HCT116 (cell line): Measurements from ENCODE around the gene KLK15. TPM values are rescaled to one million over a fixed set of nuclear protein-coding genes. Genes with fewer than 3 reads are reported as not detected.

ENCODE experiments used
- ATAC-seq: fragments of 200-7000 bp; cut with Tn5 transposase; 2 replicates; pipeline ENCODE4 v1.9.1; 2020; ENCODE audit warnings: mild to moderate bottlenecking, moderate library complexity
- BruUV-seq: library from RNA; stranded (reverse); fragments of 400-500 nt; replicated peaks from 2 replicates; lab custom pipeline; 2021; lab: Mats Ljungman, UMichigan
- CTCF ChIA-PET: fragments of 300-600 bp; sonication (Branson Sonifier 250); formaldehyde crosslinking; loops from one replicate; lab custom pipeline; 2021; ENCODE audit warnings: antibody characterized with exemption; lab: Charles Lee
- POLR2A ChIA-PET: fragments of 300-600, 350-600 bp; sonication (Branson Sonifier 250); formaldehyde crosslinking; loops from one replicate; lab custom pipeline; 2021; ENCODE audit warnings: antibody characterized with exemption; lab: Charles Lee
- RAD21 ChIA-PET, 2 experiments: fragments of 300-600 bp; sonication (Branson Sonifier 250); formaldehyde crosslinking; loops; one replicate each; lab custom pipeline; 2023; ENCODE audit warnings: low total read pairs in 2 of 2; ENCODE audit not compliant: uncharacterized antibody in 2 of 2, unreplicated experiment in 2 of 2, low non-redundant PET in 1 of 2; lab: Charles Lee
- DNase-seq: peaks from one replicate; pipeline ENCODE4 v3.0.0-alpha.2; 2010; ENCODE audit warnings: low read depth, low spot score
- H2AFZ ChIP-seq: fragments of 200-600 bp; shearing (Covaris generic), sonication (generic); 2 replicates; pipeline ENCODE4 v1.6.1; 2017; ENCODE audit warnings: low read depth, mixed run types, mixed read lengths, antibody characterized with exemption, low read length; ENCODE audit not compliant: poor library complexity, severe bottlenecking
- H3K27ac ChIP-seq: 2 replicates; pipeline ENCODE4 v1.5.1; 2012; ENCODE audit warnings: low read depth, low read length
- H3K27me3 ChIP-seq: fragments of 200-600 bp; sonication (generic); 2 replicates; pipeline ENCODE4 v1.6.1; 2016; ENCODE audit warnings: mixed run types, low read length, mixed read lengths; ENCODE audit not compliant: insufficient read depth
- H3K36me3 ChIP-seq, 2 experiments: fragments of 200-500 bp in 1 of 2; fragments of 200-600 bp in 1 of 2; sonication (Bioruptor generic) in 1 of 2; sonication (generic) in 1 of 2; 2 replicates each; pipeline versions ENCODE4 v1.5.1 to v1.6.1; 2014 to 2016; ENCODE audit warnings: low read length in 2 of 2, inconsistent platforms in 1 of 2, mixed read lengths in 1 of 2, mixed run types in 1 of 2; ENCODE audit not compliant: insufficient read depth in 2 of 2, control insufficient read depth in 1 of 2
- H3K4me1 ChIP-seq, 2 experiments: fragments of 200-600 bp in 1 of 2; sonication (generic) in 1 of 2; 2 replicates each; pipeline versions ENCODE4 v1.5.1 to v1.6.1; 2012 to 2017; ENCODE audit warnings: low read length in 2 of 2, inconsistent platforms in 1 of 2, mild to moderate bottlenecking in 1 of 2, mixed read lengths in 1 of 2, mixed run types in 1 of 2, moderate library complexity in 1 of 2; ENCODE audit not compliant: insufficient read depth in 2 of 2, control insufficient read depth in 1 of 2
- H3K4me2 ChIP-seq: fragments of 200-600 bp; sonication (generic); 2 replicates; pipeline ENCODE4 v1.6.1; 2017; ENCODE audit warnings: mixed run types, low read length, mixed read lengths
- H3K4me3 ChIP-seq, 2 experiments: fragments of 200-600 bp in 1 of 2; sonication (generic) in 1 of 2; replicated peaks in 1 of 2; 2 replicates each; pipeline ENCODE4 v1.5.1; 2011 to 2016; ENCODE audit warnings: low read length in 2 of 2, control low read depth in 1 of 2, low read depth in 1 of 2, mild to moderate bottlenecking in 1 of 2, mixed read lengths in 1 of 2, mixed run types in 1 of 2
- H3K79me2 ChIP-seq: fragments of 200-600 bp; sonication (generic); 2 replicates; pipeline ENCODE4 v1.6.1; 2017; ENCODE audit warnings: mild to moderate bottlenecking, mixed run types, low read length, moderate library complexity, mixed read lengths; ENCODE audit not compliant: insufficient read depth
- H3K9ac ChIP-seq: fragments of 200-600 bp; sonication (generic); 2 replicates; pipeline ENCODE4 v1.6.1; 2016; ENCODE audit warnings: low read length, mixed read lengths
- H3K9me2 ChIP-seq: fragments of 200-600 bp; sonication (generic), shearing (Covaris generic); 2 replicates; pipeline ENCODE4 v1.6.1; 2017; ENCODE audit warnings: mixed run types, mild to moderate bottlenecking, moderate library complexity; ENCODE audit not compliant: insufficient read depth
- H3K9me3 ChIP-seq, 2 experiments: fragments of 200-500 bp in 1 of 2; fragments of 200-600 bp in 1 of 2; sonication (Bioruptor generic) in 1 of 2; sonication (generic) in 1 of 2; 2 replicates each; pipeline ENCODE4 v1.6.1; 2014 to 2017; ENCODE audit warnings: low read length in 2 of 2, mixed read lengths in 2 of 2, inconsistent platforms in 1 of 2, low read depth in 1 of 2, mild to moderate bottlenecking in 1 of 2, mixed run types in 1 of 2, moderate library complexity in 1 of 2; ENCODE audit not compliant: control insufficient read depth in 1 of 2, insufficient read depth in 1 of 2
- H4K20me1 ChIP-seq: fragments of 200-600 bp; sonication (generic), shearing (Covaris generic); 2 replicates; pipeline ENCODE4 v1.6.1; 2017; ENCODE audit warnings: mixed run types, mild to moderate bottlenecking, moderate library complexity; ENCODE audit not compliant: insufficient read depth
- CBX3 ChIP-seq: IDR thresholded peaks from 2 replicates; pipeline ENCODE4 v1.6.1; 2012; ENCODE audit warnings: low read depth
- ELF1 ChIP-seq: IDR thresholded peaks from 2 replicates; pipeline ENCODE4 v1.6.1; 2012; ENCODE audit warnings: low read depth, borderline replicate concordance
- EZH2 ChIP-seq: fragments of 200-600 bp; sonication (generic); IDR thresholded peaks from 2 replicates; pipeline ENCODE4 v1.6.1; 2017; ENCODE audit warnings: antibody characterized with exemption, mixed run types
- FOSL1 ChIP-seq: IDR thresholded peaks from 2 replicates; pipeline ENCODE4 v1.6.1; 2012; ENCODE audit warnings: low read depth
- POLR2A ChIP-seq: IDR thresholded peaks from 2 replicates; pipeline ENCODE4 v1.7.0; 2011; ENCODE audit warnings: borderline replicate concordance; ENCODE audit not compliant: insufficient read depth, insufficient read length; ENCODE audit errors: extremely low read depth
- POLR2AphosphoS5 ChIP-seq: IDR thresholded peaks from 2 replicates; pipeline ENCODE4 v1.6.1; 2011; ENCODE audit warnings: mild to moderate bottlenecking, low read depth, low read length, moderate library complexity
- RAD21 ChIP-seq: IDR thresholded peaks from 2 replicates; pipeline ENCODE4 v1.6.1; 2012; ENCODE audit warnings: low read depth, mild to moderate bottlenecking
- SRF ChIP-seq: IDR thresholded peaks from 2 replicates; pipeline ENCODE4 v1.6.1; 2012; ENCODE audit warnings: low read depth
- TCF7L2 ChIP-seq: IDR thresholded peaks from 2 replicates; pipeline ENCODE4 v1.7.0; 2011; ENCODE audit warnings: borderline replicate concordance, inconsistent platforms; ENCODE audit not compliant: insufficient read depth, insufficient read length; ENCODE audit errors: extremely low read depth
- YY1 ChIP-seq: IDR thresholded peaks from 2 replicates; pipeline ENCODE4 v1.6.1; 2011; ENCODE audit warnings: low read length, low read depth, moderate library complexity, mild to moderate bottlenecking; ENCODE audit not compliant: insufficient replicate concordance; ENCODE audit errors: extremely low read depth
- ZFX ChIP-seq: fragments of 450-650 bp; IDR thresholded peaks from 2 replicates; pipeline ENCODE4 v1.6.1; 2017
- ZNF274 ChIP-seq: fragments of 200-500 bp; sonication (Bioruptor generic); IDR thresholded peaks from 2 replicates; pipeline ENCODE4 v1.6.1; 2014; ENCODE audit warnings: mild to moderate bottlenecking, low read depth, low read length, inconsistent platforms
- intact Hi-C: fragments of 100-400 bp; cut with micrococcal nuclease; formaldehyde crosslinking; loops from 2 replicates; pipeline ENCODE4 v1.10.0; 2022
- total RNA-seq: library from RNA; stranded (reverse); gene quantifications from one replicate; pipeline ENCODE4 v1.2.1, GENCODE V29; 2021; ENCODE audit not compliant: unreplicated experiment
- TF ChIP-seq, protein P1 (sequence below): IDR thresholded peaks from 2 replicates; pipeline ENCODE4 v1.6.1; 2012; ENCODE audit warnings: low read depth
- TF ChIP-seq, protein P2 (sequence below), 3 experiments: fragments of 200-600 bp in 1 of 3; sonication (generic) in 1 of 3; IDR thresholded peaks in 2 of 3; conservative IDR thresholded peaks in 1 of 3; 2 replicates each; pipeline ENCODE4 v1.5.1; 2012 to 2017; ENCODE audit warnings: low read depth in 2 of 3, low read length in 2 of 3, antibody characterized with exemption in 1 of 3, borderline replicate concordance in 1 of 3, control low read depth in 1 of 3, mild to moderate bottlenecking in 1 of 3, mixed read lengths in 1 of 3, mixed run types in 1 of 3, moderate library complexity in 1 of 3; ENCODE audit not compliant: insufficient read depth in 1 of 3

Gene KLK15
- total RNA-seq, 1 experiment from 2014 or later: not detected

DNA sequence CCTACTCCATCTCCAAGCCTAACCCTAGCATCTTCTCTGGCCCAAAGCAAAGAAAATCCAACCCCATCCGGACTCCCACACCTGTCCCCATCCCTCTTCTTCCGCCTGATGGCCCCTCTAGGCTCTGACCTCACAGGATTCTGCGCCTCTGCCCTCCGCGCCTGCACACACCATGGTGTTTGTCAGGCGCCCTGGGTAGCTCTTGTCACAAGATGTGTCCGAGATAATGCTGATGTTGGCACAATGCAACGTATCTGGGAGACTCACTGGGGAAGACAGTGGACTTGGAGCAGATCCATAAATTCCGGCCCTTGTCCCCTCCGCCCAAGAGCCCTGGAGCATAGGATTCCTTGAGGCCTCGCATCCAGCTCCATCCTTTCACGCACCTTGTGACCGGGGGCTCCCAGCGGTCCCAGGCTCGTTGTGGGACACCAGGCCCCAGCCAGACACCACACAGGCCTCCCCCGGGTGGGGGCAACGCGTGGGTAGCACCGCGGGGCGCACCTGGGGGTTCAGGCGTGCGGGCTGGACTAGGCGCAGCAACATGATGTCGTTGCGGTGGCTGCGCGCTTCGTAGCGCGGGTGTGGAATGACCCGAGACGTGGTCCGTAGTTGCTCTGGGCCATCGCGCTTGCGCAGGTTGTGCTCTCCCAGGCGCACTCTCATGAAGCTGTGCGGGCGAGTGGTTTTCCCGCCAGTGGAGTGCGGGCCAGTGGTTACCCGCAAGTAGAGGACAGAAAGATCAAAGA, 6.7 kb downstream of the KLK15 start:
- Histone ChIP-seq H3K9ac (no peak overlapping the region), H4K20me1 (no peaks in the 10 kb centered on the region), H3K27me3 (no peaks in the 10 kb centered on the region), H3K4me2 (no peak overlapping the region), H3K36me3 (no peaks in the 10 kb centered on the region), H3K9me2 (no peaks in the 10 kb centered on the region), H3K4me1 (peaks cover 0 to 11% of the 10 kb centered on the region in 2 experiments; a peak in 2 of 4 replicates), H2AFZ (no peak overlapping the region), H3K79me2 (no peaks in the 10 kb centered on the region), H3K27ac (no peak overlapping the region), H3K4me3 (no peak overlapping the region), H3K9me3 (no peaks in the 10 kb centered on the region; a peak in 1 of 4 replicates)
- intact Hi-C loops: no loop called here
- TF ChIP-seq RAD21 (no peak), POLR2AphosphoS5 (no peak), ZFX (no peak), POLR2A (no peak), EZH2 (no peak), ZNF274 (no peak), SRF (no peak), ELF1 (no peak), CBX3 (no peak), FOSL1 (no peak), TCF7L2 (no peak), YY1 (no peak)
- TF ChIP-seq, protein P1, sequence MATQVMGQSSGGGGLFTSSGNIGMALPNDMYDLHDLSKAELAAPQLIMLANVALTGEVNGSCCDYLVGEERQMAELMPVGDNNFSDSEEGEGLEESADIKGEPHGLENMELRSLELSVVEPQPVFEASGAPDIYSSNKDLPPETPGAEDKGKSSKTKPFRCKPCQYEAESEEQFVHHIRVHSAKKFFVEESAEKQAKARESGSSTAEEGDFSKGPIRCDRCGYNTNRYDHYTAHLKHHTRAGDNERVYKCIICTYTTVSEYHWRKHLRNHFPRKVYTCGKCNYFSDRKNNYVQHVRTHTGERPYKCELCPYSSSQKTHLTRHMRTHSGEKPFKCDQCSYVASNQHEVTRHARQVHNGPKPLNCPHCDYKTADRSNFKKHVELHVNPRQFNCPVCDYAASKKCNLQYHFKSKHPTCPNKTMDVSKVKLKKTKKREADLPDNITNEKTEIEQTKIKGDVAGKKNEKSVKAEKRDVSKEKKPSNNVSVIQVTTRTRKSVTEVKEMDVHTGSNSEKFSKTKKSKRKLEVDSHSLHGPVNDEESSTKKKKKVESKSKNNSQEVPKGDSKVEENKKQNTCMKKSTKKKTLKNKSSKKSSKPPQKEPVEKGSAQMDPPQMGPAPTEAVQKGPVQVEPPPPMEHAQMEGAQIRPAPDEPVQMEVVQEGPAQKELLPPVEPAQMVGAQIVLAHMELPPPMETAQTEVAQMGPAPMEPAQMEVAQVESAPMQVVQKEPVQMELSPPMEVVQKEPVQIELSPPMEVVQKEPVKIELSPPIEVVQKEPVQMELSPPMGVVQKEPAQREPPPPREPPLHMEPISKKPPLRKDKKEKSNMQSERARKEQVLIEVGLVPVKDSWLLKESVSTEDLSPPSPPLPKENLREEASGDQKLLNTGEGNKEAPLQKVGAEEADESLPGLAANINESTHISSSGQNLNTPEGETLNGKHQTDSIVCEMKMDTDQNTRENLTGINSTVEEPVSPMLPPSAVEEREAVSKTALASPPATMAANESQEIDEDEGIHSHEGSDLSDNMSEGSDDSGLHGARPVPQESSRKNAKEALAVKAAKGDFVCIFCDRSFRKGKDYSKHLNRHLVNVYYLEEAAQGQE: no peak
- TF ChIP-seq, protein P2, sequence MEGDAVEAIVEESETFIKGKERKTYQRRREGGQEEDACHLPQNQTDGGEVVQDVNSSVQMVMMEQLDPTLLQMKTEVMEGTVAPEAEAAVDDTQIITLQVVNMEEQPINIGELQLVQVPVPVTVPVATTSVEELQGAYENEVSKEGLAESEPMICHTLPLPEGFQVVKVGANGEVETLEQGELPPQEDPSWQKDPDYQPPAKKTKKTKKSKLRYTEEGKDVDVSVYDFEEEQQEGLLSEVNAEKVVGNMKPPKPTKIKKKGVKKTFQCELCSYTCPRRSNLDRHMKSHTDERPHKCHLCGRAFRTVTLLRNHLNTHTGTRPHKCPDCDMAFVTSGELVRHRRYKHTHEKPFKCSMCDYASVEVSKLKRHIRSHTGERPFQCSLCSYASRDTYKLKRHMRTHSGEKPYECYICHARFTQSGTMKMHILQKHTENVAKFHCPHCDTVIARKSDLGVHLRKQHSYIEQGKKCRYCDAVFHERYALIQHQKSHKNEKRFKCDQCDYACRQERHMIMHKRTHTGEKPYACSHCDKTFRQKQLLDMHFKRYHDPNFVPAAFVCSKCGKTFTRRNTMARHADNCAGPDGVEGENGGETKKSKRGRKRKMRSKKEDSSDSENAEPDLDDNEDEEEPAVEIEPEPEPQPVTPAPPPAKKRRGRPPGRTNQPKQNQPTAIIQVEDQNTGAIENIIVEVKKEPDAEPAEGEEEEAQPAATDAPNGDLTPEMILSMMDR (IDR thresholded peaks at IDR 0.05 in 2 of 3, conservative IDR thresholded peaks at IDR 0.05 in 1 of 3; ENCODE audit: borderline replicate concordance in 1 of 3, insufficient read depth in 1 of 3, low read depth in 2 of 3, low read length in 2 of 3): no peak
- no TSS peak for BruUV-seq
- RAD21 ChIA-PET: no interaction called here
- DNase-seq (no peak), ATAC-seq (no peak)
- POLR2A ChIA-PET: no interaction called here
- CTCF ChIA-PET: no interaction called here
